GM19240 (cell line): ENCODE results near the gene FXYD2.

Experiments used
- DNase-seq: peaks from one replicate; pipeline ENCODE4 v3.0.0; 2011; ENCODE audit warnings: low spot score; ENCODE audit not compliant: insufficient read length

The FXYD2 gene

DNA sequence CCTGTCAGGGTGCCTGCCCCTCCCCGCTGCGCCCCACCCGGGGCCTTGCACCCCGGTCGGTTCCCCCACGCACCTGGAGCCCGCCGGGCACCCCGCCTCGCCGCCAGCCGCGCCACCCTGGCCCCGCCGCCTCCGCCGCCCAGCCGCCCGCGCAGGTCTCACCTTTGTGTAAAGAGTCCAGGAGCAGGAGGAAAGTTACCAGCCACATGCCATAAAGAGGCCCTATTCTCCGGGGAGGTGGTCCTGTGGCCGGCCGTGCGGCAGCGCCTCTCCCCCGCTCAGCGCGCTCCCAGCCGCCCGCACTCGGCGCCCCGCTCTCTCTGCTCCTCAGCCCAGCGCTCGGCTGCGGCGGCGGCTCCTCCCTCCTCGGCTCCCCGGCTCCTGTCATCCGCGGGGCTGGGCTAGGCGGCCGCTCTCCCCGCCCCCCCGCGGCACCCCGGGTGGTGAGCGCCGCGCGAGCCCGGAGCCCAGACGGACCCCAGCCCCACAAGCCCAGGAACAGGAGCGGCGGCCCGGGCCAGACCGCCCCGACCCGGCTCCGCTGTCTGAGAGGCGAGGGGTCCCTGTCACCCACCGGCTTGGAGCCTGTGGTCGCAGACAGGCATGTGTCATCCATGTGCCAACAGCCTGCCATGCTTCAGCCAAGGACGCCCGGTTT lies 27.5 kb downstream of the FXYD2 start, which contains the start of gene DSCAML1:
TSS of gene DSCAML1 (minus strand) at position 345 of the 658 bp plus-strand sequence. CDS start at position 208, 137 bp downstream.
- no peak for DNase-seq

DNA sequence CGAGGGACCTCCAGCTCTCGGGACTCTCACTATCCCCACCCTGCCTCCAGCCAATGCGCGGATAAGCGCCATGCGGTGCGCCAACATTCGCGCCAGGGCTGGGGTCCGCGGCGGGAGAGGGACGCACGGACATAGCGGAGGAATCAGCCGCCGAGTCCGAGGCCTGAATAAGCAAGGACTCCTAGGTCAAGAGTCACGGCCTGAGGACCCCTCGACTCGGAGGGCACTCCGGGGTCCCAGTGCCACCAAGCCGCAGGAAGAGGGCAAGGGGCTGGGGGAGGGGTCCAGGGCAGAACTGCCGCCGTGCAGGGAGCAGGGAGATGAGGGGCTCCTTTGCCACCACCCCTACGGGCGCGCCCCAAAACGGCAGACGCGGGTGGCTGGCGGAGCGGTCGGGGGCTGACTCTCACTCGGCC lies 28.1 kb downstream of the FXYD2 start:
- DNase-seq, result no peak

DNA sequence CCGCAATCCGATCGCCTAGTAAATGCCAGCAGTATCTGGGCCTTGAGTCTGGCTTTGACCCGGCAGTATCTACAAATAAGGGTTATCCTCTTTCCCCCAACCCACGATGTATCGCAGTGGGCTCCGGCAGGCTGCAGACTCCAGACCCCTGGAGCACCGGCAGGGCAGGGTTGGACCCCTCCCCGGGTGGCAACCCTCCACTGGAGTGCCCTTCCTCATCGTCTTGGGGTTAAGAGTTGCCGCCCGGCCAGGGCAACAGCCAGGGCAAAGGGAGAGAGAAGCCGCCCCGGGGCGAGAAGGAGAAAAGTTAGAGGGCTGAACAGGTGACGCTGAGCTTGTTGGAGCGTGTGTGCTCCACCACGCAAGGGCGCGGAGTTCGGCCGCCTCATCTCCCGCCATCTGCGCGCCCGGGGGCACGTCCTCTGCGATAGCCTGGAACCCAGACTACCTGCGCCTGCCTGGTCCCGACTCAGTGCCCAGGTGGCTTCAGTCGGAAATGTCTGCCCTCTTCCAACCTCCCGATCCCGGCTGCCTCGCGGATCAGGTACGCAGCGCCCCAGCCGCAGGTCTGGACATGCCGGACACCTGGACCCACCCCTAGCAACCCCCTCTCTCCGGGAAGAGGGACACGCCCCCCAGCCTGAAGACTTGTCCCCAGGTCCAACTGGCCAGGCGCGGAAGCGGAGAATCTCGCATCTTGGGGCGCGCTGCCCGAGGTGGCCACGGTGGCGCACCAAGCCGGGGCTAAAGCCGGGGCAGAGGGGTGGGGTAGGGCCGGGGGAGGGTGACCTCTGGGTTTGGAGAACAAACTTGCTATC lies 28.7 kb downstream of the FXYD2 start:
- DNase-seq, result no peak

DNA sequence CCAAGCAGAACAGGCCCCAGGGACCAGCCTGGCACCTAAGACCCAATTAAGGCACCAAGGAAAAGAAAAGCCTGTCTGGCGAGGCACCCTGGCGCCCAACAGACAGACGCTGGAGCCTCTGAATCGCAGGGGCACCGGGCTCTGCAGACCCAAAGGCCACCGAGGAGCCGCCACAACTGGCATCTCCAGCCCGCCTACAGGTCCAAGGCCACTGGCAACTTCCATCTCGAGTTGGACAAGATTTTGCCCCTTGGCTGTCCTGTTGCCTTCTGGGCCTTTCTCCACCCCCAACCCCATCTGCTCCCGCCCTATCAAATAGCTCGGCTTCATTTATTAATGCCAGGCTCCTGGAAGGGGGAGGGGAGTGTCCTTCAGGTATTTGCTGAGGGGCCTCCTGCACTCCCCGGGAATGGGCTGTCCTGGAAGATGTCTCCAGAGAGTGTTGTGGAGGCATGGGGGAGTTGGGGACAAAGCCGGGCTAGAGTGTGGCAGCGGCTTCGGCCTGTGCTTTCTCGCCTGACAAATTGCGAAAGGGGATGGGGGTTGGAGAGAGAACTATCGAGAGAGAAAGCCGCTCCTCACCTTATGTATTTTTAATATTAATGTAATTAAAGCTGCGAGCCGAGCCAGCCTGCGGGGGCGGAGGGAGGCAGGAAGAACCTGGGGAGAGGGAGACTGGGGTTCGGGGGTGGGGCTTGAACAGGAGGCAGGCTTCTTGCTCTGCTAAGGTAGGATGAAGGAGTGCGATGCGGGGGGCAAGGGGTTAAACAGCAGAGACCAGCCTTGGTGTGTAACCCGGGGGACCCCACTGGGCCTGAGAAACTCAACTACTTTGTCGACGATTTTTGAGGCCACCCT lies 29.5 kb downstream of the FXYD2 start:
- DNase-seq, result no peak

DNA sequence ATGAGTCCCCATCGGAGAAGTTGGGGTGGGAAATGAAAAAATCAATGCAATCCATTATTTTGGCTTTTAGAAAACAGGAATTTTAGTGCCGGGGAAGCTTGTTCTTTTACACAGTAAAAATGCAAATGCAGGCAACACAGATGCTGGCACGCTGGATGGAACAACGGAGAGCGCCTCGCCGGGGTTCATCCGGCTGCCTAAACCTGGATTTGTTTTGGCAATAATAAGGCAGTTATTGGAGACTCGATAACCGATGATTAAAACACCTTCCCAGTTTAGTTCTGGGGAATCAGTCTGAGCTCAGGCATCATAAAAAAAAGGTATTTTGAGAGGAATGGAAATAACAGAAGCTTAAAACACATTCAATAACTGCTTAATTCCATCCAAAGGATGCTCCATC lies 30.4 kb downstream of the FXYD2 start:
- DNase-seq, result no peak

DNA sequence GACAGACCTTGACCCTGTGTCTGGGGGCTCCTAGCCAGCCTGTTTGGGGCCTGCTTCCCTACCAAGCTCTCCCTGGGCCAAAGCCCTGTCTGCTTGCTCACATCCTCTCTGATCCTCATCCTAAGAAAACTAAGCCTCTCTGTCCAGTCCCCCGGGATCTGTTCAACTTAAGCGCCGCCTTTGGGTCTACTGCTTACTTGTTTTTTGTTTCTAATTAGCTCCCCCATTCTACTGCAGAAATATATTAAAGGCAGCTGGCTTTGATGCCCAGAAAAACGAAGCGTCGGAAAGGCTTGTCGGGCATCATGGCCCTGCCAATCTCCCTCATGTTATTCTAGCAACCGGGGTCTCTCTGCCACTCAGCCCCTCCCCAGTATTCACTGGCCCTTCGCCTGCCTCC lies 31.0 kb downstream of the FXYD2 start:
- DNase-seq, result no peak

DNA sequence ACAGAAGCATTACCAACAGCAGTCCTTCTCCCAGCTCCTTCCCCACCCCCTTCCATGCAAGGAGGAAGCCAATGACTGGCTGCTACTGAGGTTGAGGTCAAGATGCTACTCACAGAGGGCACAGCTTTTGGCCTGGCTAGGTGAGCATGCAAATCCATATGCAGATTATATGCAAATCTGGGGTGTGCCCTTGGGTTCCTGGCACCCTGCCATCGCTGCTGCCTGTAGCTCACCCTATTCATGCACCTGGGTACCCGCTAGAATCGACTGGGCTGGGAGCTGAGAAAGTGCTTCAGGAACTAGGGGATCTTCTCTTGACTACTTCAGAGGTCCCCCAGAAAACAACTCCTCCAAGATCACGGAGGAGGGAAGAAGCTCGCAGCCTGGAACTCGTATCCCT lies 31.6 kb downstream of the FXYD2 start:
- no peak for DNase-seq

DNA sequence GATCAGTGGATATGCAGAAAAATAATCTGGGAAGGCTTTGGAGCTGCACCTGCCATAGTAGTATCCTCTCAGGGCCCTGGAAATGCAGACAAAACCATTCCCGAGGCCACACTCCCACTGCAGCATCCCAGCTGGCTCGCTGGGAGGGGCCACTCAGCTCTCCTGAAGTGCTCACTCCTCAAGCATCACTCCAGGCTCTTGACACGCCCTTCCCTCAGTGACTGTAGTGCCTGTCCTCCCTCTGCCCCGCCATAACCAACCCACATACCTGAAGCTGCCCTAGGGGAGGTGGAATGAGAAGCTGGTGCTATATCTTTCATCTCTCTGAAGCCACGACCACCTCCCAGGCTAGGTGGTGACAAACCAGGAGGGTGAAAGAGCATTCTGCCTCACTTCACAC lies 32.3 kb downstream of the FXYD2 start:
- no peak for DNase-seq

DNA sequence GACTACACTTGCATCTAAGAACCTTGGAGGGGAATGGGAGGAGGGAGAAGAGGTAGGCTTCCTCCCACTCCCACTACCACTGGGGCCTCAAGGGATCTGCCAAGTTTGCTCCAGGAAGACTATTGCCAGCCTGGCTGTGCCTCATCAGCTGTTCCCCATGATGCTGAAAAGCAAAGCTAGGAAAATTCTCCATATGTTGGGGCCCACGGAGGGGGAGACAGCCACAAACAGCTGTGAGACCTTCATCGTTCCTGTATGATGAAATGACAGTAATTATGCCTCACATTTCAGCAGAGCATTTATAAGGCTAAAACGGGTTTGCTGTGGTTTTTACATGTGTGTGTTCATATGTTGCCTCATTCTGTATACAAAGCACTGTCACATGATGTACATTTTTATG lies 34.3 kb downstream of the FXYD2 start:
- no peak for DNase-seq

DNA sequence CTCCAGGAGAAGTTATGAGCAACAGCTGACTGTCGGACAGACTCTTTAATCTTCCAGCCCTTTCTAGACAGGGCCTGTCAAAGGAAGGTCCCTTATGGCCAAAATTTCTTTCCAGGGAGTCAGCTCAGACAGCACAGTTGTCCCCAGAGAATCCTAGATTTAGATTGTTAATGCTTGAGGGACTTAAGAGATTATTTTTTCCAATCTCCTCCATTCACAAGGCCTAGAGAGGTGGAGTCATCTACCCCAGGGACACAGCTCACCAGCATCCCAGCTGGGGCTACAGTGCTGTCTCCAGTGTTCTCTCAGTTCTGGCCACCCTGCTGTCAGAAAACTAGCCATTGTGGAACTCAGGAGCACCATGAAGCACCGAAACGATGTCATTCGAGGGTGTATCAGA lies 35.3 kb downstream of the FXYD2 start:
- no peak for DNase-seq

DNA sequence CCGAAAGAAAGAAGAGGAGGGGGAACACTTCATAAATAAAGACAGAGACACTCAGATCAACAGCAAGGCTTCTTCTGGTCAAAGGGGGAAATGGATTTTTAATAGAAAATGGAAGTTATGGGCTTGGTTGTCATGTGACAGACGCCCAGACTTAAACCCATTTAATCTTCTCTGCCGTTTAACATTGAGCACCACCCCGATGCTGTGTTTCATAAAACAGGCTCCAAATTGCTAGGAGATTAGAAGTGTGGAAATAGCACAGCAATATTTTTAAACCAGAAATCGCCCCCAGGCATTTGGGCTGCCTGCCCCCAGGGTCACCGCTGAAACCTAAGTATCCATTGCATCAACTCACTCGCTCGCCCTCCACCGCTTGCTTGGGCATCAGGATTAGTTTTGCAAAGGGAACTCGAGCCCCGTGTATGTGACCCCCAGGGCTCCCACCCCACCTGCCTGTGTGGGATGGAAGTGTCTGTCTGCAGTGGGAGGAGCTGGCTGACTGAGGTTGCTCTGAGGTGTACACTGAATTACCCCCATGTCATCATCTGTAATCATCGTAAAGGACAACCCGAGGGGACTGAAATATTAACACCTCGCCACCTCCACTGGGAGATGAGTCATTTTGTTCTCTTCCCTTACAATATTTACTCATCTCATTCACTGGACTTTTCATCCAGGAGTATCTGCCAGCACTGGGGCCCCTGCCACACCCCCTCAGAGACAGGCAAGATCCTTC lies 38.2 kb downstream of the FXYD2 start:
- no peak for DNase-seq

DNA sequence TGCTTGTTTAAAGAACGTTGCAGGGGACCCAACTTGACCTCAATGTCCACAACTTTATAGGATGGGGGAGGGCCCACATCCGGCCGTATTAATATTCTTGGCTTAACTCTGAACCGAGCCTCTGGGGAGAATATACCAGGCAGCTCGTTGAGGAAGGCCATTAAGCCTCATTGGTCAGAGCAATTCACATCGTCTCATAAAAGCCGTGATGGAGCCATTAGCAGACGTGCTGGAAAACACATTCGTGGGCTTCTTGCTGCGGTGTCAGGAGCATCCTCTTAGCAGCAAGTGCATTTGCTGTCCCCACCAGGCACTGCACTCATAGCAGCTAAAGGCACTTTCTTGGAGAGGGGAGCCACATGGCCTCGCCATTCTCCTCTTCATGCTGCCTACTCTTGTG lies 42.4 kb downstream of the FXYD2 start:
- DNase-seq, result no peak

DNA sequence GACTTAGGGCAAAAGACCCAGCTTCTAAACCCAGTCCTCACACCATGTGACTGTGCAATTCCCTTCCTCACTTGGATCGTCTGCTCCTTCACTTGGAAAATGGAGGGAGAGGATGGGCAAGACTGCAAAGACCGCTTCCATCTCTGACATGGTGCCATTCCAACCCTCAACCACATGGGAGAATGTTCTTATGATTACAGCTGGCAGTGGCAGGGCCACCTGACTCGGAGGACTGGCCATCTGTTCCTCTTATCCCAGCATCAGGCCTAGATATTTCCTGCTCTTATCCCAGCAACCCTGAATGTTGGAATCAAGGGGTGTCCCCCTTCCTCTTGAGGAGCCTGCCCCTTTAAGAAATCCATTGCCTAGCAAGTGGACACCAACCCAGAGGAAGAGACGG lies 42.9 kb downstream of the FXYD2 start:
- DNase-seq, result no peak

DNA sequence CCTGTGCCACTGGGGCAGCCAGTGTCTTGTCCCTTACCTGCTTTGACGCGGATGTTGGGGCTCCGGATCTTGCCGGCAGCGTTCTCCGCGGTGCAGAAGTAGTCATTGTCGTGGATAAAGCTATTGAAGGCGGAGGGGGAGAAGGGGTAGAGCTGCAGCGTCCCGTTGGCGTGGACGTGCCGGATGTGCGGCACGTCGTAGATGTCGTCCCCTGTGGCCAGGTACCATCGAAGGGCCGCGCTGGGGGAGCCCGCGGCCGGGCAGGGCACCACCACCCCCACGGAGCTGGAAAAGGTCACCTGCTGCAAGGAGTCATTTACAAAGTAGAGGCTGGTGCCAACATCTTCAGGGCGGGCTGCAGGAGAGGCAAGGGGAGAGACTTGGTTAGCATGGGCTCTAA lies 44.1 kb downstream of the FXYD2 start:
- no peak for DNase-seq

DNA sequence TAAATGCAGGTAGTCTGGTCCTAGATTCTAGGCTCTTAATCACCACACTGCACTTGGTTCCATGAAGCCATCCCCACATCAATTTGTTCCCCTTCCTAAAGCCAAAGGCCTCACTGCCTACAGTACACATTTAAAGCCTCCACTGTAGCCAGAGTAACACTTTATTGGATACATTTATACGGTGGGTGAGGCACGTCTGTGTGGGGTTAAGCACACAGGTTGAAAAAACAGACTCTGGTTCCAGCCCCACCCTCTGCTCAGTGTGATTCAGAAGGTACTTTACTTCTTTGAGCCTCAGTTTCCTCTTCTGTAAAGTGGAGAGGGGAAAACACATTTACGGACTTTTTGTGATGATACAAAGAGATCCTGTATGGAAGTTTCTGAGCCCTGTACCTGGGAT lies 50.0 kb downstream of the FXYD2 start:
- DNase-seq, result no peak

DNA sequence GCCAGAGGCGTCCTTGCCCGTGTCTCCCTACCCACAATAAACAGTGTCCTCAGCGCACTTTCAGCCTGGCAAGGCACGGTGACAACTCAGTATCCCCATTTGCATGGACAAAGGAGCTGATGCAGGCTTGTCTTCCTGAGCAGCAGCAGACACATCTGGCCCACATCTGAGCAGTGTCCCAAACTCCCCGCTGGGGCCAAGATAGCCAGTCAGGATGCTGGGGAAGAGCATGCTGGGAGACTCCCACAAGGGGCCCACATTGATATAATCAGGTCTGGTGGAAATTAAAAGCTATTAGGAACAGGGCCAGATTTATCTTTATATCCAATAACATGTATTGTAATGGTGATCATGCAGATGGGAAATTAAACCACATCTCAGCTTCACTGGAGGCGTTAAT lies 52.2 kb downstream of the FXYD2 start:
- no peak for DNase-seq

DNA sequence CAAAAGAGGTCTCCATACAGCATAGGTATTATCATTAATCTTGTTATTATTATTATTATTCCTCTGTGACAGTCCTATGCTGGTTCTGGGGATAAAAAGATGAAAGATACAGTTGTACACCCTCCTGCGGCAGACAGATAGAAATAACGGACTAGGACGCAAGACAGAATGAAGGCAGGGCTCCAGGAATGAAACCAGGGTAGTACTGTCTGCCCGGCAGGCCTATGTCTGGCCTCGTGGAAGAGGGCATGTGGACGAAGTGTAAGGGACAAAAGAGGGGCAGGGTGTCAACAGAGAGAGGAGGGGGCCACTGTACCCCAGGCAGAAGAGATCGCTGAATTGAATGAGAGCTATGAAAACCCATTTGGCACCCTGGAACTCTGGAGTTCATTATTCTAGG lies 52.7 kb downstream of the FXYD2 start:
- no peak for DNase-seq

DNA sequence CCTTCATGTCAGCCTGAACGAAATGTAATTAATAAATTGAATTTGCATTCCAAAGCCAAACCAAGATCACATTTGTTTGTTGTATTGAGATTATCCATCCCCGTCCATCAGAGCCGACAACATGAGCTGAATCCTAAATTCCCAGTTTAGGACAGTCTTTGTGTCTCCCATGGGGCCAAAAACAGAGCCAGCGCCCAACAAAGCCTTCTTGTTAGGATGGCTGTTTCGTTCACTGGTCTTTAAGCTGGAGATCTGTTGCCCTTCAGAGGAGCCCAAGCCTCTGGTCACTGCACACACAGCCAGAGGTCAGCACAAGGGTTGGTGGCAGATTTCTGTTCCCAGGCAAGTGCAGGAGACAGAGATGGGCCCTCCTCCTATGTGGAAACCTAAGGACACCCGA lies 53.3 kb downstream of the FXYD2 start:
- no peak for DNase-seq

DNA sequence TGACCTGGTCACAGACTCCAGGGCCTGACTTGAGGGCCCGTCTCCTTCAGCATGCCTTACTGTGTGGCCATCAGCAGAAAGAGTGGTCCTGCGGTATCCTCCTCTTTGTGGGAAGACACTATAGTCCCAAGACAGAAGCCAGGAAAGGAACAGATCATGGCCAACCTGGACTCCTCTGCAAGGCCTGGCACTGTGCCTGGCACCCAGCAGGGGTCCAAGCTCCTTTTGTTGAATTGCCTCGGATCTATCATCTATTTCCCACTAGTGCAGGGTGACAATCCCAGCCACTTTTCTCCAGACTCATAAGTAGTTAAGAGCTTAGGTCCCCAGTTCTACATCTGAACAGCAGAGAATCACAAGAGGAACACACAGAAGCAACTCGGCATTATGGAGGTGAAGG lies 54.5 kb downstream of the FXYD2 start:
- no peak for DNase-seq
